Ovary (tissue), 3 donors: ENCODE results near the gene MYO5B.

Experiments
- CTCF ChIP-seq, 3 donors: fragments of 450-650 bp in 2 of 3; fragments of 200-600 bp in 1 of 3; IDR thresholded peaks; one replicate each; pipeline versions ENCODE4 v1.5.1 to v1.8.0; 2016 to 2022; ENCODE audit warnings: antibody characterized with exemption in 3 of 3, mild to moderate bottlenecking in 1 of 3
- EP300 ChIP-seq: sonication (generic); formaldehyde crosslinking; IDR thresholded peaks from one replicate; pipeline ENCODE4 v1.6.1; 2017; ENCODE audit warnings: antibody characterized with exemption
- POLR2A ChIP-seq: fragments of 450-650 bp; IDR thresholded peaks from one replicate; pipeline ENCODE4 v1.6.1; 2017; ENCODE audit warnings: antibody characterized with exemption, mild to moderate bottlenecking, moderate library complexity
- donor health status: DM: no; HTN: no; CAD: no.

DNA sequence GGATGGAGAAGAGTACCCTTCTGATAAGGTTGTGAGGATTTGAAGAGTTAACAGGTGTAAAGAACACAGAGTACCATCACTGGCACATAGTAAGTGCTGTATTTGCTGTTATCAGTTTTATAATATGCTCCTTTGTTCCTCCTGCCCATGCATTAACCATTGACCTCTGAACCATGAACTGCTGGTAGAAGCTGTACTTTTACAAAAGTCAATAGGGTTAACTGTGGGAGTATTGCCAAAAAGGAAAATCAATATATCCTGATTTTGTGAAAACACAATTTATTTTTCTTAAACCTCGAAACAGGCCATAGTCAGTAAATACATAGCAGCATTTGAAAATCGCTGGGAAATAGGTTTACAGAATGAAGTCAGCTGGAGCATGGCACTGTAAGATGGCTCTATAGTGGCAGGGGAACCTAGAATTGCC, 362.7 kb downstream of the MYO5B start:
- TF ChIP-seq POLR2A = no peak
- TF ChIP-seq CTCF (IDR thresholded peaks at IDR 0.05) = no peak
- TF ChIP-seq EP300 = no peak
